CD4-positive, alpha-beta T cell treated with Interleukin-12 subunit alpha and Interleukin-12 subunit beta, for 1 hour (primary cell): ENCODE data around the gene ALX4.

Source experiments
- DNase-seq: peaks from one replicate; pipeline ENCODE4 v3.0.0-alpha.2; 2020

Gene ALX4

DNA sequence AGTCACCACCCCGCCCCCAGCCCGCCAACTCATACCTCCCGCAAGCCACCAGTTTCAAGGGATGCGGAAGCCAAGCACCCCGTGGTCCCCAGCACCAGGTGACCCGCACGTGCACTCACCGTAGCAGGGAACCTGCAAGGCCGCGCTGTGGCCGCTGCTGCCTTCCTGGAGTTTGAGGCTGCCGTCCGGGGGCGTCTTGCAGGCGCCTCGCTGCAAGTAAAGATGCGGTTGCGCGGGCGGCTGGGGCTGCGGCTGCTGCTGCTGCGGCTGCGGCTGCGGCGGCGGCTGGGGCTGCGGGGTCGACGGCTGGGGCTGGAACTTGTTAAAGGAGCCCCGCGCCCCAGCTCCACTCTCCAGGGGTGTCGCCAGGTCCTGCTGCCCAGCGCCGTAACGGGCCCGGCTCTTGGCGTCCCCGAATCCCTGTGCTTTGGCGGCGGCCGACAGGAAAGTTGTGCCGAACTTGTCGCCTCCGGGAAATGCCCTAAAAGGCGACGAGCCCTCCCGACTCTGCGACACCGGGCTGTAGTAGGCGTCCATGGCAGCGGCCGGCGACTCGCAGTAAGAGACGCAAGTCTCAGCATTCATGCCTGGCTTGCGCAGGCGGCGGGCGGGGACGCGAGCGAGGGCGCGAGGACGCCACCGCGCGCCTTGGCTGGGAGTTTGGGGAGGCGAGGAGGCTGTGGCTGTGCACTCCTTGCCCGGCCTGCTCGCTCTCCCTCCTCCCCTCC lies at the start of gene ALX4:
TSS of gene ALX4 (minus strand) at position 662 of the 728 bp plus-strand sequence. CDS start at position 585, 77 bp downstream.
- no peak for DNase-seq

DNA sequence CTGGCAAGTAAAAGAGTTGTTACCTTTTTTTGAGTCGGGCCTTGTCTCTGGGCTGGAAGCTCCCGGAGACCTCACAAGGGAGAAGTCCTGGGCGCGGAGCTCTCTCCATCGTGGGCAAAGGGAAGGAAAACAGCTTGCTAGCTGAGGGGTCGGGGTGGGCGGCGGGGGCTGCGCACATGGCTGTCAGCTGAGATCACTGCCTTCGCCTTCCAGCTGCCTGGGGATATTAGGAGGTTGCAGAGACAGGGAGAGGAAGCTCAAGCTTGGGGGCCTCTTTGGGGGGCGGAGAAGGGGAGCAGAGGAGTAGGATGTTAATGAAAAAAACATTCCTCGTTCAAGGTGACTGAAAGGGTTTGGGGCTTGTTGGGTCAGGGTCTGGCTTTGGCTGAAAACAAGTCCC lies 49.2 kb upstream of the ALX4 start:
- no peak for DNase-seq

DNA sequence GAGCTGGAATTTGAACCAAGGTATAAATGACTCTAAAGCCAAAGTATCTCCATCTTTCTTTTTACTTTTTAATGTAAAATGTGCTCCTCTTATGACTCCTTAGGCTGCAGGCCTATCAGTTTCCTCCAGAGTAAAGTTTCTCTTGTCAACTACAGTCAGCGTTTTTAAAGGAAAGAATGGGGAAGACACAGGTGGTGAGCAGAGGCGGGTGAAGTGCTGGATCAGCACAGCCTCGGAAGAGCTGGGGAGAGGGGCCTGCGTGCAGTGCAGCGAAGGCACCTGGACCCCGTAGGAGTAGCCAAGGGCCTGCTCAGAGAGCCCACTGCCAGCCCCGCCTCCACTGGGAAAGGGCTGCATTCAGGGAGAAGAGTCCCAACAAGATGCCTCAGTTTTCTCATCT lies 48.8 kb upstream of the ALX4 start:
- DNase-seq = no peak

DNA sequence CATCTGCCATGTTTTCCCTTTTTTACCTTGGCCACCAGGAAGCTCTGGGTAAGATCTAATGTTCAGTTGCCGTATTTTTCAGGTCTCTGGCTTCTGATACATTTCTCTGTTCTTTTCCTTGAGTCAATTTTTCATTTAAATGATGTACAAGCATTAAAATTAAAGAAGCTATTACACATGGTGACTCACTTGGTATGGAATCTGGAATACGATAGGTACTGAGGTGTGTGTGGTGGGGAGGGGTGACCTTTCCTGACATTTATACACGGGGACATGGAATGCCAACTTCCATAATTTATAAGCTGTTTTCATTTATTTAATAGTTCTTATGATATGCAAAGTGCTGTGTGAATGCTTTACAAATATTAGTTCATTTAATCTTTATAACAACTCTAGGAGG lies 47.8 kb upstream of the ALX4 start:
- DNase-seq = no peak

DNA sequence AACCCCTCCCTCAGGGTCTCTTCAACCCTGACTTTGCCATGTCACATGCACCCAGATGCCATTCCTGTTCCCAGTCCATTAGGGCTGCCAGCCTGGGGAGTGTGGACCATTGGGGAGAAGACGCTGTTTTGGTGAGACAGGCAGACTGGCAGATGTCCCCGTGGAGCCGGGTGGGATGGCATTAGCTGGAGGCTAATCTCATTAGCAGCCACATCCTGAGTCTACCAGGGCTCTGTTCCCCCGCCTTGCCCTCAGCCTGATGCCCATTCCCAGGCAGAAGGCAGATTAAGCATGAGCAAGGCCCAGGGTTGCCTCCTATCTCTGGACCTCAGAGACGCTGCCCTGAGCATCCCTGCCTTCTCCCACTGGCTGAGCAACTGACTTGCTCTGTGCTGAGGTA lies 46.4 kb upstream of the ALX4 start:
- DNase-seq = no peak

DNA sequence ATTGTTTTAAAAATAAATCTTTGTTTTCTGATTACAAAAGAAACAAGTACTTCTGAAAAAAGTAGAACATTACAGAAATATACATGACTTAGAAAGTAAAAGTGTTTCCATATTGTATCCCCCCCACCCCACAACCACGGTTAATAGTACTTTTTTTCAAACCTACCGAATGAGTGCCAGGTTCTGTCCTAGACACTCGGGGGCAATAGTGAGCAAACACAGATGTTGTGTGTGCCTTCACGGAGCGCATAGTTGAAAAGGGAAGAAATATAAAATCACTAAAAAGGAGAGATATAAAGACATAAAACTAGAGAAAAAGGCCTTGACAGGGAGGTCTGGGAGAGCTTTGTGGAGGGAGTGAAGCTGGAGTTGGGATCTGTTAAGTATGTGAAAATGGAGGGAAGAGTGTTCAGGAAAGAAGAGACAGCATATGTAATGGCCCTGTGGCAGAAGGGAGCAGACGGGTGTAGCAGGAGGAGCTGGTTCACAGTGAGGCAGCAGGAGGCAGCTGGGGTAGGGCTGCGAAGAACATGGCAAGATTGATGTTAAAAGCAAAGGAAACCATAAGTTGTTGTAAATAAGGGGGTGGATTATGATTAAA lies 42.1 kb upstream of the ALX4 start:
- no peak for DNase-seq

DNA sequence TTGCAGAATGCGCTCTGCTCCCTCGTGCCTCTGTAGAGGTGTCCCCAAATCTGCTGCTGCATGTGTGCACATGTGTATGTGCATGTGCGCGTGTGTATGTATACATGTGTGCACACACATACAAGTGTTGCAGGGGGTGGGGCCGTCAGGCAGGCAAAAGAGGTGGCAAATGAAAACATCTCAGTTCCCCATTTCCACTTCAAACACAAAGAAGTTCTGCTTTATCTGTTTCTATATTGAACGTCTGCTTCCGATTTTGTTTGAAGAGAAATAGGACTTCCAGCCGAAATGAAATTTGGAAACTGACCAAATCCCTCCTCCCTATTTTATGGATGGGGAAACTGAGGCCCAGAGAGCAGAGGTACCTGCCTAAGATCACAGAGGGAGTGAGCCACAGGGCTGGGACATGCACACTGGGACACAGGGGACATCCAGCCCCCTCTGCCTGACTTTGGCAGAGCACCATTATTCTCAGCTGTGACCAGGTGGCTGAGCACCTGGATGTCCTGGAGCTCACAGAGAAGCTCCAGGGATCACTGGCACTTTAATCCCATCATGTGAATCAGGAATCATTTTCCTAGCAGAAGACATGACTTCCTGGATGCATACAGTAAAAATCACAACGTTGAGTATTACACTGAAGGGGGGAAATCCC lies 41.2 kb upstream of the ALX4 start:
- DNase-seq = no peak

DNA sequence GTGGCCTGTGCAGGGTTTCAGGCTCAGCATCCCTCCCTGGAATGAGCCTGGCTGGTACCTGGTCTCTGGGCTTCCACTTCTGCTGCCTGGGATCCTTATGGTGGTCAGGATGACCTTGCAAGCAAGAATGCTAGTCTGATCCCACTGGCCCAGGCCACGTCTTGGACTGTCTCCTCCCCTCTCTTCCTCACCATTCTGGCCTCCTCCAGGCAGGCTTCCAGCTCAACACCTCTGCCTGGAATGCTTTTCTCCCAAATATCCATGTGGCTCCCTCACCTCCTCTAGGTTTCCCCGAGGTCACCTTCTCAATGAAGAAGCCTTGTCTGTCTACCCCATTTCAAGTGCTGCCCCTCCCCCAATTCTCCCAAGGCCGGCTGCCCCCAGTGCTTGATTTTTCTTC lies 39.4 kb upstream of the ALX4 start:
- DNase-seq = no peak

DNA sequence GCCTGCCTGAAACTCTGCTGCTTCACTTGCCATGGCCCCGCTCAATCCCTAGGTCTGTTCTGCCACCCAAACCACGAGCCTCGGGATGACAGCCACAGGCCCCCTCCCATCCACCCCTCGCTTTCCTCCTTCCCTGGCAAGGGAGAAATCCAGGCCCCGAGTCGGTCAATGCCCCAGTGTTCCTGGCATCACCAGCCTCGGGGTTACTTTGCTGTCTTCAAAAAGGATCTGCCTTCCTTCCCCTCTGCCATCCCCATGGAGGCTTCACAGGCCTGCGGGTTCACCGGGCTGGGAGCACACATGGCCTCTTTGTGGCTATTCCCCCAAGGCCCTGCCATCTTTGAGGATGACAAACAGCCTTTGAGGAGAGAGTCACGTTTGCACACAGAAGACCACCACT lies 38.8 kb upstream of the ALX4 start:
- DNase-seq = no peak

DNA sequence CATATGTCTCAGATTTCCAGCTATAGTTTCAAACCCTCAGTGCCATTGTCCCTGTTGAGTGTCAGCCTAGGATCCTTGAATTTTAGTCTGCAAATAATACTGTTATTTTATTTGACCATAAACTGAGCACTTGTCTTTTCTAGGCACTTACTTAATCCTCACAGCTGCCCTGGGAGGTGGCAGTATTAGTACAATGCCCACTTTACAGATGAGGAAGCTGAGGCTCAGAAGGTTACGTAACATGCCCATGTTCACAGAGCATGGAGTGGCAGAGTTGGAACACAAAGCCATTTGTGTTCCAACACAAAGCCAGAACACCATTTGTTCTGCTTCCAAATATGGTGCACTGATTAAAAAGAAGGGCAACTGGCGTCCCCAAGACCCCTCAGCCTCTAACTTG lies 38.2 kb upstream of the ALX4 start:
- no peak for DNase-seq

DNA sequence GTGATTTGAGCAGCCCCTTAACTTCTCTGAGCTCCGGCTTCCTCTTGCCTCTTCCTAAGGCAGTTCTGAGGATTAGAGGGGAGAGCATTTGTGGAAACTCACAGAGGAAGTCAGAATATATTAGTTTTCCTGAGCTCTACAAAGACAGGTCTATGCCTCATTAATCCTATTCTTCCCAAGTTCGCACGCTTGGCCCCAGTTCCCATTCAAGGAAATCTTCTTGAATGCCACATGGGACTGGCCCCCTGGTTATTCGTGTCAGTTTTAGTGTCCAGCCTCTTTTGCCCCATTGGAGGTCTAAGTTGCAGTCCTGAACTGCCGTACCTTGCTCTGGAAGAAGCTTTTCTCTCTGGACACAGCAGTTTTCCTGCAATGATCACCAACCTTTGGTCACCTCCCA lies 37.6 kb upstream of the ALX4 start:
- no peak for DNase-seq

DNA sequence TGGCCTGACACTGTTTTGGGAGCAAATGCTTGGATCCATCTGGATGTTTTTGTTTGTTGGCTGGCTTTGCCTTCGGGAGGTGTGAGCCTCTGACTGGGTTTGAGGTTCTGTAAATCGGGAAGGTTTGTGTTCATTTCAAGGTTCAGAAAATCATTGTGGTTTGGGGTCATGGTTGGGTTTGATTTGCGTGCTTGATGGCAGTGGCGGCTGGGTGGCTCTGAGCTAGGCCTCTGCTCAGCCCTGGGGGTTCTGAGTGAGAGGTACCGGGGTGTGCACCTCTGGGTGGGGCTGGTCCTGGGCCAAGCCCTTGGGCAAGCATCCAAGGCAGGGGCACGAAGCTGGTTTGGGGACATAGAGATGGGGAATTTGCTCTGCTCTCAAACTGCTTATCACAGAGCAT lies 37.0 kb upstream of the ALX4 start:
- no peak for DNase-seq

DNA sequence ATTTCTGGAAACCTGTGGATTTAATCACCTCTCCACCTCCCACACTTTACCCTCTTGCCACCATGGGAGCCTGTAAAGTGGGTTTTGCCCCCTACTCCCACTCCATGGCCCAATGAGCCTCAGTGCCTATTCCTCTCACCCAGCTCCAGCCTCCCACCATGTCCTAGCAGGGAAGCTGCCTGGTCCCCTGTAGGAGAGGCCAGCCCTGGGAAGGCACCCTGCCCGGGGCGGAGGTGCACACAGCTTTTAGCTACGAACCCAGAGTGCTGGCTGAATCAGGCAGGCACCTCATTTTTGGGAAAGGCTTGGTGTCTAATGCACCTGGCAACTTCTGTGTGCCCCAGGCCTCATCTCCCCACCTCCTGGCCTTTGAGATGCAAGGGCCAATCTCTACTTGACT lies 35.8 kb upstream of the ALX4 start:
- DNase-seq = no peak

DNA sequence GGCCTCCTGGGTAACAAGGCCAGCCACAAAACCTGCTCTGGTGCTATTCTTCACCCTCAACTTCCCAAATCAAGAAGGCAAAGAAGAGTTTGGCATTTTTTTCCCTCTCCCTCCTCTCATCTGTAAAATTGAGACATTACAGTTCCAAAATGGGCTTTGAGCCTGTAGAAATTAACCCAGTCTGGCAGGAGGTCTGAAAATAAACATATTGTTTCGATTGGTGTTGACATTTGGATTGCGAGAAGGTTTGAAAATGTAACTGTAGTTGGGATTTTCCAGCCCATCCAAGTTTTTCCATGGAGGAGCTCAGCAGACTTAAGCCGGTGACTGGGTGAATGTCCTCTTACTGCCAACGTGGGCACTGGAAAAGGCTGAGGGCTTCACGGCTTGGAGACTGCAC lies 35.0 kb upstream of the ALX4 start:
- no peak for DNase-seq

DNA sequence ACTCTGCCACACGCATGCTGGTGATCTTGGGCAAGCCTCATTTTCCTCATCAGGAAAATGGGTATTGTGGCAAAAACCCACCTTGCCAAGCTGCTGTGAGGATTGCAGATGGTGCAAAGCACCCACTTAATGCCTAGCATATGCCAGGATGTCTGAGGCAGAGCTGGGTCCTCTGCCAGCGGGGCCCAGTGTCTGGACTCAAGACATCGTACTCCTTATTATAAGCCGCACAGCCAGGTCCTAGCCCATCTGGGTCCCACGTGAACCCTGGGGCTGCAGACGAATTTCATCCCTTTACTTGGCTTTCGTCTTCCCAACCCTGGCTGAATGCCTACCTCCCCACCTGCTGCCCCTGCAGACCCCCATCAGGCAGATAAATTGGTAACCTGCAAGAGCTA lies 34.5 kb upstream of the ALX4 start:
- DNase-seq = no peak

DNA sequence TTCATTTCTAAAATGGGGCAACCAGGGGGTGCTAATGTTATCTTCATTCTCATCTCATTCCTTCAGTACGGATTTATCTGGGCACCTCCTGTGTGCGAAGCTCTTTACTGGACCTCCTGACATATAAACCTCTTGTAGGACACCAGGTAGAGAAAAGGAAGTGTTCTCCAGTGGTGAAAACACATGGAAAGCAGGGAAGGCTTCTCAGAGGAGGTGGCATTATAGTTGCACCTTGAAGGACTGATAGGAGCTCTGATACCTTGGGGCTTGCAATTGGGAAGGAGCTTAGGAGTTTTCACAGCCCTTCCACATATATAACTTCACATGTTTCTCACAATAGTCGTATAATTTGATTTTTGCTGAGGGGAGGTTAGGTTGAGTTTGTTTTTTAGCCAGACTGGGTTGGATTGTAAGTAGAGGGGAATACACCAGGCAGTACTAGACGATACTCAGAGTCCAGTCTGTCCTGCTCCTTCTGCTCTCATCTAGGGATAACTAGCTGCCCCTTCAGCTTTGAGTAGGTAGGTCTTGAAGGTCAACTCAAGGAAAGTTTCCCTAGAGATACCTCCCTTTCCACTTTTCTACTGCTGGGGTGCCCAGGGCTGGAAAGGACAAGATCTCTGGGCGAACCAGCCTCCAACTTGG lies 34.0 kb upstream of the ALX4 start:
- DNase-seq = no peak

DNA sequence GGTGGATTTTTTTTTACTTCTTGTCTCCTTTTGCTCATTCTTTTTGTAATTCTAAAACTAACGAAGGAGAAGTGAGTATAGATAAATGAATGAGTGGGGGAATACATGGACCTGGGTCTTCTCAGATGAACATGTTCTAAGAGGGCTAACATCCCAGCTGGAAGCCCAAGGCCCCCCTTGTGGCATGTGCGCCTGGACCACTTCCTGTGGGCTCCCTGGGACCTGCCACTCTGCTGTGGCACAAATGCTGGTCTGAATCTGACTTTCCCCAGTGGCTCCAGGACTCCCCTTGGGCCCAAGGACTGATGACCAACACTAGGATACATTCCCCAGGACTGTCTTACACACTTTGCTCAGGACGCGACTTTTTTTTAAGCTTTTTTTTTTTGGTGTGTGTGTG lies 32.7 kb upstream of the ALX4 start:
- DNase-seq = no peak

DNA sequence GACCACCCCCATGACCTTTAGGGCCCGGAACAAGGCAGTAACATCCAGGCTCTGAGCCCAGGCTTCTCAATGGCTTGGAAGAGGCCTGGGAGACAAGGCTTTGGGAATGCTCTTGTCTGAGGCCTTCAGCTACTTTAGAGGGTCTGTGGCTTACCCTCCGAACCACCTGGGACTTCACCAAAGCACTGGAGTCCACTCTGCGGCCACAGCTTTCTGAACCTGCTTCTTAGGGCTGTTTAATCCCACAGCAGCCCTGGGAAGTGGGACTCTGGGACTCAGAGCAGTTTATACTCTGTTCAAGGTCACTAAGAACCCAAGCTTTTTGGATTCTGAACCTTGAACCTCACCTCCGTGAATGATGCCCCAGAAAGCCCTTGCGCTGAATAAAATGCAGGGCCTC lies 30.7 kb upstream of the ALX4 start:
- DNase-seq = no peak

DNA sequence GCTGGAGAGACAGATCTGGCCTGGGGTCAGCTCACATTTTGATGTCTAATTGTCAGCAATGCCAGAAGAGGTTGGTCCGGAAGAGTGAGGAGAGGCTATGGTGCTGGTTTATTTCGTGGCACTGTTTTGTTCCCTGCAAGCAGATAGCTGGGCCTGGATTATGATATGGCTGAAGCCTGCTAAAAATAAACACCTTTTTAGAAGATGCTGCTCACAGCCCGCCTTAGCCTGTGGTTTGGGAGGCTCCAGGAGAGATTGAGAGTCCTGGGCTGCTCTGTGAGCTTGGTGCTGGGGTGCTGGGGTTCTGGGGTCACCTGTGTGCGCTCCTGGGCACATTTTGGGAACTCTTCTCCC lies 29.6 kb upstream of the ALX4 start:
- no peak for DNase-seq

DNA sequence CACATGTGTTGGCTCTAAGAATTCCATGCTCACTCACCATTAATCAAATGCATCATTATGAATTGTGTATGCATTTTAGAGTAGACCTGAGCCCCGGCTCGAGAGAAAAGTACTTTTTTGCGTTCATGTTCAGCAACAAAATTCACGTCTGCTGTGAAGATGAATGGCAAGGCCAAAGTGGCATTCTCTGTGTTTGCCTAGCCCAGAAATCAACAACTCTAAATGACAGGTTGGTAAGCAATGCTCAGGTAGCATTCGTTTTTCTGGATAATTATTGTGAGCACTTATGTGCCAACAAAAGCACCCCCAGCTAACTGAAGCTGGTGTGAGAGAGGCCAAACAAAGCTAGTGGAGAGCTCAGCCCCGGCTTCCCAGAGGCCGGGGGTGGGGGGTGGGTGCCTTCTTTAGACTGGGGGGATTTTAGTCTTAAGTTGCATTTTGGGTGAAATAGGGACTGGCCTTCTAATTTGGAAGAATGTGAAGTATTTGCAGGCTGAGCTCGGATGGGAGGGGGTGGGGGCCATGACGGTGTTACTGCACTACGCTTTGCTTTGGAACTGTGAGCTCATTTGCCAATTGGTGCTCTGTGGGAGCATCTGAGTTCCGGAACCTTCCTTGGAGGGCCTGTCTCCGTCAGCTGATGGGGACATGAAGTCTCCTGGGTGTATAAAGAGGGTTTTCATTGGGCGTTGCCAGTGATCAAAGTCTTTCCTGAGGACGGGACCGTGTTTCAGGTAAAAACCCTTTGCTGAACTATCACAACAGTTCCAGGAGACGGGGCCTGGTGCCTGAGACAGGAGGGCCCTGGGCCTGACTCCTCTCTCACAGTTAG lies 29.0 kb upstream of the ALX4 start:
- DNase-seq = no peak

DNA sequence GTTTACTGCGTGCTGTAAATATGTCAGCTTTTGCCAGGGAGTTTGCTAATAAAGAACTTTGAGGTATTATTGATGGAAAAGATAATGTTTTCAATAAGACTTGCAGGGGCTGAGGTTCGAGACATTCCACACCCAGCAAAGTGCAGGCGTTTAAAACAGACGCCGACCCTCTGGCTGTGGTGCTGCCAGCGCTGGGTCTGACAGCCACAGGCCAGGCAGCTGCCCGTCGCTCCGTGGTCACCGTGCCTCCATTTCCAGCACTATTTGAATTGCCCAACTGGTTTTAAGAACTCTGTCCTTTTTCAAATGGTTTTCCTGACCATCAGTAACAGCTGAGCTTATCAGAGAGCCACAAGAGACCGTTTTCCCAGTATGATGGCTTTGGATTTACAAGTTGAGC lies 28.1 kb upstream of the ALX4 start:
- DNase-seq = no peak

DNA sequence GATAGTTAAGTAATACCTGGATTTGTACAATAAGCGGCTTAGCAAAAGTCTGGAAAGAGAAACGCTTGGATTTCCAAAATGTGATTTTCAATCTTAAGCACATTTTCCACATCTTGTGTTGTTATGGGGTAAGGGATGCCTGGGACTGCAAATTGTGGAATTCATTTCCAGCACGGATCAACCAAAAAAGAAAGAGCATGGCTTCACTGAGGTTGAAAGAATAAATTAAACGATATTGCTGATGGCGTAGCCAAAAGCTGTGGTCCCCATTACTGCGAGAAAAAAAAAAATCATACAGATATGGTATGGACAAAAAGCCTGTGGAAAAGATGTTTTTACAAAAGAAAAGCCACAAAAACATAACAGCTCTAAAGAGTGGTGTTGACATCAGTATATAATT lies 26.0 kb upstream of the ALX4 start:
- DNase-seq = no peak

DNA sequence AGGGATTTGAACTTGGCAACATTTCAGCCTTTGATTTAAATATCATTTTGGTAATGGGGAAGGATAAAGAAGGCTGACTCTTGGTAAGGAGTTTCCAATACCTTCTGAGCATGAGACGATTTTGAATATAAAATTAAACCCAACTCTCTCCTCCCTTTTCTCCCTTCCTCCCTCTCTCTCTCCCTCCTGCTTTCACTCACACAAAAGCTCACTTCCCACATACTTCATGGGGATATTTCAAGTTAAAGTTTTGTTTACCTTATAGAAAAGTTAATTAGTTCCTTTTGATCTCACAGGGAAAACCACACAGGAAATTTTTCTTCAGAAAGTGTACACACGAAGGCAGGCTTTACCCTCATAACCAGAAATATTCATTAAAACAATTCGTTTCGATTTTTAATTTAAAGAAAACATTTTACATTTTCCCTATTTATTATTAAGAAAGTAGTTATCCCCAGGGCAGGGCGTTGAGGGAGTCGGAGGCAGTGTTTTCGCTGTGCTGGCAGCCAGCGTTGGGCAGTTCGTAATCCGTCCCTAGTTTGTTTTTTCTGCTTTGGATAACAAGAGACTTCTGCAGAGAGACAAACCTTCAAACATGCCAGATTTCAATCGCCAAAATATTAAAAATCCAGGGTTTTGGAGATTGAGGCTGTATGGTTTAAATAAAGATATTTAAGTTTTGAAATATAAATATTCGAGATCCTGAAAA lies 25.3 kb upstream of the ALX4 start:
- no peak for DNase-seq
